ENCODE results near the gene TRMT2B.

Gene TRMT2B

GRCh38 chrX:101040197-101040596 lies 11.7 kb downstream of the TRMT2B start:
- TF ChIP-seq NFIC (IDR thresholded peaks at IDR 0.05) (no peak), TEAD4 (IDR thresholded peaks at IDR 0.05) (no peak), YY1 (IDR thresholded peaks at IDR 0.05; ENCODE audit: low read depth) (no peak), EGR1 (IDR thresholded peaks at IDR 0.05) (no peak), RAD21 (IDR thresholded peaks at IDR 0.05; ENCODE audit: low read depth) (no peak), EP300 (IDR thresholded peaks at IDR 0.05; ENCODE audit: borderline replicate concordance) (no peak), TCF12 (IDR thresholded peaks at IDR 0.05; ENCODE audit: low read depth) (no peak), CEBPB (IDR thresholded peaks at IDR 0.05) (no peak), REST (IDR thresholded peaks at IDR 0.05; ENCODE audit: low read depth) (no peak), TAF1 (IDR thresholded peaks at IDR 0.05; ENCODE audit: low read depth) (no peak), ZBTB7A (IDR thresholded peaks at IDR 0.05; ENCODE audit: low read depth) (no peak), FOXM1 (IDR thresholded peaks at IDR 0.05; ENCODE audit: borderline replicate concordance, low read depth) (no peak)

- TF ChIP-seq FOXM1 (IDR thresholded peaks at IDR 0.05; ENCODE audit: borderline replicate concordance, low read depth) (no peak), TCF12 (IDR thresholded peaks at IDR 0.05; ENCODE audit: low read depth) (no peak), REST (IDR thresholded peaks at IDR 0.05; ENCODE audit: low read depth) (no peak), EP300 (IDR thresholded peaks at IDR 0.05; ENCODE audit: borderline replicate concordance) (no peak)
Observed at GRCh38 chrX:101037231-101037630, 14.7 kb downstream of the TRMT2B start.

- TF ChIP-seq REST (IDR thresholded peaks at IDR 0.05; ENCODE audit: low read depth): no peak
- TF ChIP-seq TCF12 (IDR thresholded peaks at IDR 0.05; ENCODE audit: low read depth): no peak
- TF ChIP-seq TAF1 (IDR thresholded peaks at IDR 0.05; ENCODE audit: low read depth): no peak
- no peak for TF ChIP-seq TEAD4 (IDR thresholded peaks at IDR 0.05)
- no peak for TF ChIP-seq ZBTB7A (IDR thresholded peaks at IDR 0.05; ENCODE audit: low read depth)
- no peak for TF ChIP-seq EP300 (IDR thresholded peaks at IDR 0.05; ENCODE audit: borderline replicate concordance)
- no peak for TF ChIP-seq FOXM1 (IDR thresholded peaks at IDR 0.05; ENCODE audit: borderline replicate concordance, low read depth)
- TF ChIP-seq NFIC (IDR thresholded peaks at IDR 0.05): no peak
- no peak for TF ChIP-seq MAX (IDR thresholded peaks at IDR 0.05)
- TF ChIP-seq CEBPB (IDR thresholded peaks at IDR 0.05): no peak
- TF ChIP-seq YY1 (IDR thresholded peaks at IDR 0.05; ENCODE audit: low read depth): no peak
- no peak for TF ChIP-seq RAD21 (IDR thresholded peaks at IDR 0.05; ENCODE audit: low read depth)
- TF ChIP-seq USF1 (IDR thresholded peaks at IDR 0.05): no peak
- no peak for TF ChIP-seq CREB1 (IDR thresholded peaks at IDR 0.05; ENCODE audit: low read depth)
- no peak for TF ChIP-seq EGR1 (IDR thresholded peaks at IDR 0.05)
Observed at GRCh38 chrX:101029665-101030064, 22.2 kb downstream of the TRMT2B start.

- TF ChIP-seq USF1 (IDR thresholded peaks at IDR 0.05): no peak
- no peak for TF ChIP-seq CEBPB (IDR thresholded peaks at IDR 0.05)
- no peak for TF ChIP-seq ZBTB7A (IDR thresholded peaks at IDR 0.05; ENCODE audit: low read depth)
- no peak for TF ChIP-seq EP300 (IDR thresholded peaks at IDR 0.05; ENCODE audit: borderline replicate concordance)
- TF ChIP-seq TEAD4 (IDR thresholded peaks at IDR 0.05): no peak
- no peak for TF ChIP-seq TAF1 (IDR thresholded peaks at IDR 0.05; ENCODE audit: low read depth)
- TF ChIP-seq MAX (IDR thresholded peaks at IDR 0.05): no peak
- TF ChIP-seq TCF12 (IDR thresholded peaks at IDR 0.05; ENCODE audit: low read depth): no peak
- no peak for TF ChIP-seq YY1 (IDR thresholded peaks at IDR 0.05; ENCODE audit: low read depth)
- TF ChIP-seq RAD21 (IDR thresholded peaks at IDR 0.05; ENCODE audit: low read depth): no peak
- TF ChIP-seq CREB1 (IDR thresholded peaks at IDR 0.05; ENCODE audit: low read depth): no peak
- TF ChIP-seq REST (IDR thresholded peaks at IDR 0.05; ENCODE audit: low read depth): no peak
- no peak for TF ChIP-seq FOXM1 (IDR thresholded peaks at IDR 0.05; ENCODE audit: borderline replicate concordance, low read depth)
- TF ChIP-seq EGR1 (IDR thresholded peaks at IDR 0.05): no peak
- no peak for TF ChIP-seq NFIC (IDR thresholded peaks at IDR 0.05)
Observed at GRCh38 chrX:101028562-101028961, 23.3 kb downstream of the TRMT2B start.
